ENCODE data around the gene TCAF2.
"Not testable (repeated sequence)": the region's sequence is repeated elsewhere in the genome, so short reads cannot be mapped to it uniquely, and the experiment has no call there.

- not testable (repeated sequence) for TF ChIP-seq EZH2 (IDR thresholded peaks at IDR 0.05; ENCODE audit: borderline replicate concordance, low read depth, low read length, poor library complexity, severe bottlenecking); CTCF (conservative IDR thresholded peaks at IDR 0.05; ENCODE audit: low read depth, low read length)
Measured at GRCh38 chr7:143630653-143631052, 9.9 kb downstream of the TCAF2 start.
